Inflammatory macrophage treated with lipopolysaccharide for 1 hour (primary cell): Measurements from ENCODE around the gene MICAL2.

Source experiments
- DNase-seq, 2 donors: peaks; one replicate each; pipeline ENCODE4 v3.0.0-alpha.2; 2020 to 2022

The MICAL2 gene

GRCh38 chr11:12159351-12160099 lies 49.1 kb downstream of the MICAL2 start:
- peak; percentile 67 to 83 for DNase-seq

GRCh38 chr11:12160231-12160630 lies 49.8 kb downstream of the MICAL2 start:
- DNase-seq: no peak

DNA sequence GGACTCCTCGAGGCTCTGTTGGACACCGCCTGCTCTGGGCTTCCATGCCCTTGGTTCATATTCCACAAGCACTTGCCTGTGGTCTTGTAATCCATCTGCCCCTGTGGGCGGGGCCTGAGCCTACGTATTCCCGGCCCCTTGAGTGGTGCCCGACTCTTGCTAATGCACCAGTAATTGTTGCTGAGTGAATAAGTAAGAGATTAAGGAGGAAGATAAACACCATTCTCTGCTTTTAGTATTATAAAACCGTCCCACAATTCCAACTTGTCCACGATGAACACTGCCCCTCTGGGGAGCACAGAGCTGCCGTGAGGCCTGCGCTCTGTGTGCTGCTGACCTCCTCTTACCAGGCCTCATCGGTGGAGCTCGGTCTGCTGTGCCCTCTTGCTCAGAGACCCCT lies 50.3 kb downstream of the MICAL2 start:
- no peak for DNase-seq

DNA sequence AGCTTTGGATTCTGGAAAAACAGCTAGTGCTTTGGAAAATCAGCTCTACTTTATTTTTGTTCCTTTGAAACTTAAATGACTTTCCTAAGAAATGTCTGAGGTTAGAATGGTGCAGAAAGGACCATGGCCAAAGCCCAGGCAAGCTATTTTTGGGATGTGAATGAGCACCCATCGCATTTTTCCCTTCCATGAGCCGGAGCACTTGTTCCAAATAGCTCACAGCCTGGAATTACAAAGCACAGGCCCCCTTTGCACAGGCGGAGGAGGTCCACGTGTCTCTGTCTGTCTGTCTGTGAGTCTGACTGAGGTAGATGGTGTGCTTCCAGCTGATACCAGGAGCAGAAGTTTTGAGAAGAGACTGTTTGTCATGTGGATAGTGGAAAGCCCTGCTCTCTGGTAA lies 50.7 kb downstream of the MICAL2 start:
- no peak for DNase-seq

GRCh38 chr11:12161603-12162350 lies 51.4 kb downstream of the MICAL2 start:
- DNase-seq: no peak

DNA sequence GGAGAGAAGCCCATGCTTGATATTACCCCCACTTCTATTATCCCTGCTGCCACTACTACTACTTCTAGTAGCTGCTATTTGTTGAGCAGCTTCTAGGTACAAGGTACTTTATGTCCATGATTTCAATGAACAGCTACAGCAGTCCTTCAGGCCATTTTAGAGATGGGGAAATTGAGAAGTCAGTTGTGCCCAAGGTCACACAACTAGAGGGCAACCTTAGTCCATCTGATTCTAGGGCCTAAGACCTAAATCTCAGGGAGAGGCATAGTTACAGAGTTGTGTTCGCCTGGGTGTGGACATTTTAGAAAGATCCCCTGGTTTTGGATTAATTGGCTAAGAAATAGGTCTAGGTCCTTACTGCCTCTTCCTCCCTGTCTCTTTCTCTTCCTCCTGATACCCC lies 52.3 kb downstream of the MICAL2 start:
- no peak for DNase-seq

- no peak for DNase-seq
Measured at GRCh38 chr11:12163181-12163941, 53.0 kb downstream of the MICAL2 start.

- no peak for DNase-seq
Measured at GRCh38 chr11:12164061-12165014, 53.9 kb downstream of the MICAL2 start.

GRCh38 chr11:12165237-12165875 lies 55.0 kb downstream of the MICAL2 start:
- DNase-seq: no peak

DNA sequence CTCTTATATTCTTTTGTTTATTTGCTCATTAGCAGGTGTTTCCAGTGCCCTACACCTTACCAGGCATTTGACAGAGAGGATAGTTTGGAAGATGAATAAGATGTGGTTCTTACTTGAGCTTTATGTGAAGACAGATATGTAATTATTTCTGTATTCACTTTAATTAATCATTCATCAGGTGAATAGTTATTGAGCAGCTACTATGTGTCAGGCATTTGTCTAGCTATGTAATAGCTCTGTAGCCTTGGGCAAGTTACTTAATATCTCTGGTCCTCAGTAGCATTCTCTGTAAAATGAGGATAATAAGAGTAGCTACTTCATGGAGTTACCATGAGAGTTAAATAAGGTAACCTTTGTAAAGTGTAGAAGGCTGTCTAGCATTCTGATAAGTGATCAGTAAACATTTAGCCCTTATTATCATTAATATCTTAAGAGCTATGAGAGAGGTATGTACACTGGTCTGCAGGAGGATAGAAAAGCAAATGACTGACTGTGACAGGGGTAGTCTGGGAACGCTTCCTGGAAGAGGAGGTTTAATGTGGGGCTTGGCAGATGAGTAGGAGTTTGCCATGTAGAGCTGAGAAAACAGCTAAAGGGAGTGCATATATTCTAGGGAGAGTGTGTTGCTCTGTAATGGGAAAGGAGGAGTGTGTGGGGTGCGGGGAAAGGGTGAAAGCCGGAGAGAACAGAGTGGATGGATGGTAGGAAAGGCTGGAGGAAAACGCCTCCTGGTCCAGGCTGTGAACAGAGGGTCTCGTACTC lies 56.1 kb downstream of the MICAL2 start:
- DNase-seq: no peak

DNA sequence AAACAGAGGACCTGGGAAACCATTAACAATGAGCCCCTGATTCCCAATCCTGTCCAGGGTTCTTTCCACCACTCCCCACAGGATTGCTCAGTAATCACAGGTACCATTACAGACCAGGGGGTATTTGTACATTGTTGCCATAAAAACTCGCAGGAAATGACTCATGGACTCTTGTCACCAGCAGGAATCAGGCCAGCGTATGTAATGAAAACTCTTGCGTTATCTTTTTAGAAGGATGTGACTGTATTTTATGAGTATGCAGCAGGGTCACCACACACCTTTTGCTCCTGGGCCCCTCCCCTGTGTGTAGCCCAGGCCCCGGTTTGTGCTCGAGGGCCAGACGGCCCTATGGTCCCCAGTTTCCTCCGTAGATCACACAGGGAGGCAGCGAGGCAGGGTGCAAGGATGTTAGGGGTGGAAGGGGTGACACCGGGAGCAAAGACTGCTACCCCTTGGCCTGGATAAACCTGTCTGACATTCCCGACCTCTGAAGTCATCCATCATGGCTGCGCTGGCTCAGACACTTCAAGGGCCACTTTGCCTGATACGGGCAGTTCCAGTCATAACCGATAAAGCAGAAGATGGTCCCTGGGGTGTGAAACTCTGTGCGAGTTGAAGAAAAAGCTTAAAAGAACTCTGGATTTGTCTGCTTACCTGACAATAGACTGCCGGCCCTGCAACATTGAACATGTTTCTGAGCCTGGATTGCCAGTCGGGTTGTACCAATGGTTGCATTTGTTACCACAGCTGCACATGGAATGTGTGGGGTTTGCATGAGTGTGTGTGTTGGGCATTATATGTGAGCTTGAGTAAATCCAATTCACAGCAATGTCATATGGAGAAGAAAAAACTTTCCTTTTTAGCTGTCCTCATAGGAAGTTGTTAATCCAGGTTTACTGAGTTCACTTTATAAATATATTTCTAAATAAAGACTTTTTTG lies 56.9 kb downstream of the MICAL2 start:
- peak; percentile 49 to 75 for DNase-seq

DNA sequence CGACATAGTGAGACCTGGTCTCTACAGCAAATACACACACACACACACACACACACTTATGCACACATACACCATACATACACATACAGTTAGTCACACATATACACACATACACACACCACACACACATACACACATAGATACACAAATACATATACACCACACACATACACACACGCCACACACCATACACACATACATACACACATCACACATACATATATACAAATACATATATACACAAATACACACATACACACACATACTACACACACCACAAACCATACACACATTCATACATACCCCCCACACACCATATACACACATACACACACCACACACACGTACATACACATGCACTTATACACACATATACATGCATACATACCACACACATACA lies 57.7 kb downstream of the MICAL2 start:
- no peak for DNase-seq

DNA sequence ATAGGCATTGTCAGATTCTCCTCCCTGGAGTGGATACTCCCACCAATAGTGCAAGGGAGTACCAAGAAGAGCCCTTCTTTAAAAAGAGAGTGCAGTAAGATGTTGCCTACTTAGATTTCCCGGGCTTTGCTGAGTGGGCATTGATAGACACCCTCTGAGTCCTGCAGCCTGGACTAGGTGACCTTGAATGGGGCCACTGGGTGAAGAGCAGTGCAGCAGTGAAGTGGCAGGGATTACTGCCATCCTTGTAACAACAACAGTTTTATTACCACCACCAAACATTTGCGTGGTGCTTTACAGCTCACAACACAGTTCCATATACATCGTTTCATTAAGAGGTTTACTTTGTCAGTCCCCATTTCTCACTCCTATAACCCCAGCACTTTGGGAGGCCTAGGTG lies 59.4 kb downstream of the MICAL2 start:
- DNase-seq: no peak

- DNase-seq: no peak
Measured at GRCh38 chr11:12170501-12170900, 60.1 kb downstream of the MICAL2 start.

DNA sequence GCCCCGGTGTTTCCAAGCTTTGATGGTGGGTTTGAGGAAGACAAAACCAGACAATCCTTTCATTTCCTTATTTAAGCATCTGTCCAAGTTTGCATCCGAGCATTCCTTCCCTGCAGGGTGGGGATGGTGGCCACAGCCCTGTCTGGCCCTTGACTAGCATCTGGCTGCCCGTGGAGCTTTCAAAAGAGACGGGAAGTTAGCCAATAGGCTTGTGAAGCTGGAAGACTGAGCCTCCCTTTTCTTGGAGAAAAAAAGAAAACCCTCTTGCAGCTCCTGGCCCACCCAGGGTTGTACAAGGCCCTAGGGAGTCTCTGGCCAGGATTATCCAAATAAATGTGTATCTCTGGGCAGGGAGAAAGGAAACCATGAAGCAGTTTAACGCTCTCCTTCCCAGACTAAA lies 60.6 kb downstream of the MICAL2 start:
- no peak for DNase-seq

- DNase-seq: no peak
Measured at GRCh38 chr11:12171921-12172320, 61.5 kb downstream of the MICAL2 start.

GRCh38 chr11:12172493-12173013 lies 62.2 kb downstream of the MICAL2 start:
- DNase-seq: no peak

DNA sequence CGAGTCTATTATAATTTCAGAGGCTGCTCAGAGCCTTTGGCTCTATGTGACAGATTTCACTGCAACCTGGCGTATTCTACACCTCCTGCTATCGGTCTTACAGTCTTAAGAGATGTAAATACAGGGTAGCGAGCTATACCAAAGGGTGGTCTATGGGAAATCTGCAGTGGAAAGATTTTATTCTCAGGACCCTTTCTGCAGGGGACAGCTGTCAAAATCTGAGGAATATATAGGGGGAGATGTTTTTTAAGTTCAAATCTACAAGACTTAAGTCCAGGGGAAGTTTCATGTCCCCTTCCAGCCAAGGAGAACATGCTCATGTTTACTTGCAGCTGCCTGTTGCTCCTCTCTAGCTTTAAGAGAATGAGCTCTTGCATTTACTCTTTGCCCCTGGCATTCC lies 62.7 kb downstream of the MICAL2 start:
- DNase-seq: no peak

DNA sequence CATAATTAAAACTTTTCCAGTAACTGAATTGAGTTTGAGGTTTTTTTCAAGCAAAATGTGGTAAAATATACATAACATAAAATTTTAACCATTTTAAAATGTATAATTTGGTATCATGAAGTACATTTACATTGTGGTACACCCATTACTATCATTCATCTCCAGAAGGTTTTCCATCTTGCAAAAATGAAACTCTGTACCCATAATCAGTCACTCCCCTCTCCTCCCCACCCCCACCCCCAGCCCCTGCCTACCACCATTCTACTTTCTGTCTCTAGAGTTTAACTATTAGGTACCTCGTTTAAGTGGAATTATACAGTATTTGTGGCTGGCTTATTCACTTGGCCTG lies 63.7 kb downstream of the MICAL2 start:
- no peak for DNase-seq
